ENCODE measurements around the gene ADARB2.

GRCh38 chr10:1726861-1727260 is 10.5 kb downstream of the ADARB2 start:
- TF ChIP-seq EZH2 (IDR thresholded peaks at IDR 0.05; ENCODE audit: borderline replicate concordance) (no peak), CTCF (IDR thresholded peaks at IDR 0.05; ENCODE audit: poor library complexity) (no peak)

Data from hepatocyte (in vitro differentiated cells).